NCI-H2227 (cell line): ENCODE measurements around the gene ACER3.
"Not testable (repeated sequence)": the region's sequence is repeated elsewhere in the genome, so short reads cannot be mapped to it uniquely, and the experiment has no call there.

ENCODE experiments used
- DNase-seq: peaks from one replicate; lab custom pipeline; 2025; ENCODE audit not compliant: unreplicated experiment; lab: John Stamatoyannopoulos, UW

Gene ACER3

DNA sequence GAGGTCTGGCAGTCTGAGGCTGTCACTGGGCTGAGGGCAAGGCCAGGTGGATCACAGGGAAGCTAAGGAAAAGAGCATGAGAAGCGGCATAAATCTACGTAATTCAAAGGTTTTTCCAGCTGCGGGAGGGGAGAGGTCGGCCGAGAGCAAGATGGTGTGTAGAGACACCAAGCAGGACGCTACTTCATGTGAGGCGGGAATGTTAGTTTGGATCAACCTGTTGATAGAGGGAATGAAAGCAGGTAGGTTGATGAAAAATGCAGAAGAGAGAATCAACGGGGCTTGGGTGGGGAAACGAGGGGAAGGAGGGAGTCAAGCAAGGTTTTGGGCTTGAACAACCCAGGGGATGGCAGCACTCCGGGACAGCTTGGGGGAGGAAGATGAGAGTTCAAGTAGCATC lies 176.3 kb downstream of the ACER3 start:
- DNase-seq, result no peak

DNA sequence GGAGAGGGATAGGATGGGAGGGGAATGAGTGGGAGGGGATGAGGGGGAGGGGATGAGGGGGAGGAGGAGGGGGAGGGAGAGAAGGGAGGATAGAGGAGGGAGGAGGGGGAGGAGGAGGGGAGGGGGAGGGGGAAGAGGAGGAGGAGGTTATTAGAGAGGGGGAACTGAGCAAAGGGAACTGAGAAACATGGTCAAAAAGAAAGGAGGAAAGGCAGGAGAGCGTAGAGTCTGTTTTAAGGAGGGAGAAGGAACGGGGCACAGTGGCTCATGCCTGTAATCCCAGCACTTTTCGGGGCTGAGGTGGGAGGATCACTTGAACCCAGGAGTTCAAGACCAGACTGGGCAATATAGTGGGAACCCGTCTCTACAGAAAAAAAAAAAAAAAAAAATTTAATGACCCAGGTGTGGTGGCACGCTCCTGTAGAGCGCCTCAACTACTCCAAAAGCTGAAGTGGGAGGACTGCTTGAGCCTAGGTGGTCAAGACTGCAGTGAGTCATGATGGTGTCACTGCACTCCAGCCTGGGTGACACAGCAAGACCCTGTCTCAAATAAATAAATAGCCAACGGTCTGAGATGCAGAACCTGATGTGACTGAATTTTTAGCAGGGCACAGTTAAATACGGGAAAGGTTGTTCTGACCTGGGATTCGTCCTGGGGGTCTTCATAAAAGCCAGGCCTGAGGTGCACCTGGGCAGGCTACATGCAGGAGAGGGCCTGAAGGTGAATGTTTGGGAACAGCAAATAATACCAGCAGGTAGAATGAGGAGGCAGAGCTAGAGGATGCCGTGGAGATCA lies 177.5 kb downstream of the ACER3 start:
- no peak for DNase-seq

DNA sequence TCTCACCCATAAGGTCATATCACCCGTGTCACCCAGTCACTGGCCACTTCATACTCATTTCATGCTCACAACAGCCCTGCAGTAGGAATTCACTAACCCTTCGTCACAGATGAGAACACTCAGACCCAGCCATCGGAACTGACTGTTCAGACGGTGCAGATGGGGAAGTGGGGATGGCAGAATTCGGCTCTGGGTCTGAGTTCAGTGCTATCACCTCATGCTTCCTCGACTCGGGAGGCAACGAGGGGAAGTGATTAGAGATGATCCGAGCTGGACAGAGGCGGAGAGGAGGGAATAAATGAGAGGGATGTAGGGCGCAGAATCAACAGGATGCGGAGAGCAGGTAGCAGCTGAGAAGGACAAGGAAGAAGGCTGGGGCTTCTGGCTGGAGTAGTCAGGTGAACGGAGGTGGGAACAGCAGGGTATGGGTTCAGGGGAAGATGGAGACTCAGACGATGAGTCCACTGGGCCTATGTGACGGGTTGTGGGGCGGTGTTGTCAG lies 178.2 kb downstream of the ACER3 start:
- DNase-seq, result no peak

DNA sequence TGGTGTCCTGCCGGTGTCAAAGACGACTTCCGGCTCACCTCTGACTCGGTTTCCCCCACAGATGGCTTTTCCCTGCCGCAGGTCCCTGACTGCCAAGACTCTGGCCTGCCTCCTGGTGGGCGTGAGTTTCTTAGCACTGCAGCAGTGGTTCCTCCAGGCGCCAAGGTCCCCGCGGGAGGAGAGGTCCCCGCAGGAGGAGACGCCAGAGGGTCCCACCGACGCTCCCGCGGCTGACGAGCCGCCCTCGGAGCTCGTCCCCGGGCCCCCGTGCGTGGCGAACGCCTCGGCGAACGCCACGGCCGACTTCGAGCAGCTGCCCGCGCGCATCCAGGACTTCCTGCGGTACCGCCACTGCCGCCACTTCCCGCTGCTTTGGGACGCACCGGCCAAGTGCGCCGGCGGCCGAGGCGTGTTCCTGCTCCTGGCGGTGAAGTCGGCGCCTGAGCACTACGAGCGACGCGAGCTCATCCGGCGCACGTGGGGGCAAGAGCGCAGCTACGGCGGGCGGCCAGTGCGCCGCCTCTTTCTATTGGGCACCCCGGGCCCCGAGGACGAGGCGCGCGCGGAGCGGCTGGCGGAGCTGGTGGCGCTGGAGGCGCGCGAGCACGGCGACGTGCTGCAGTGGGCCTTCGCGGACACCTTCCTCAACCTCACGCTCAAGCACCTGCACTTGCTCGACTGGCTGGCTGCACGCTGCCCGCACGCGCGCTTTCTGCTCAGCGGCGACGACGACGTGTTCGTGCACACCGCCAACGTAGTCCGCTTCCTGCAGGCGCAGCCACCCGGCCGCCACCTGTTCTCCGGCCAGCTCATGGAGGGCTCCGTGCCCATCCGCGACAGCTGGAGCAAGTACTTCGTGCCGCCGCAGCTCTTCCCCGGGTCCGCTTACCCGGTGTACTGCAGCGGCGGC lies 179.0 kb downstream of the ACER3 start:
- DNase-seq, result no peak

DNA sequence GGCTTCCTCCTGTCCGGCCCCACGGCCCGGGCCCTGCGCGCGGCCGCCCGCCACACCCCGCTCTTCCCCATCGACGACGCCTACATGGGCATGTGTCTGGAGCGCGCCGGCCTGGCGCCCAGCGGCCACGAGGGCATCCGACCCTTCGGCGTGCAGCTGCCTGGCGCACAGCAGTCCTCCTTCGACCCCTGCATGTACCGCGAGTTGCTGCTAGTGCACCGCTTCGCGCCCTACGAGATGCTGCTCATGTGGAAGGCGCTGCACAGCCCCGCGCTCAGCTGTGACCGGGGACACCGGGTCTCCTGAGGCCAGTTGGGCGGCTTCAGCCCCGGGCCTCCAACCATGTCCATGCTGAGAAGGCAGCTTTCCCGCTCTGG lies 179.7 kb downstream of the ACER3 start:
- DNase-seq, result no peak

DNA sequence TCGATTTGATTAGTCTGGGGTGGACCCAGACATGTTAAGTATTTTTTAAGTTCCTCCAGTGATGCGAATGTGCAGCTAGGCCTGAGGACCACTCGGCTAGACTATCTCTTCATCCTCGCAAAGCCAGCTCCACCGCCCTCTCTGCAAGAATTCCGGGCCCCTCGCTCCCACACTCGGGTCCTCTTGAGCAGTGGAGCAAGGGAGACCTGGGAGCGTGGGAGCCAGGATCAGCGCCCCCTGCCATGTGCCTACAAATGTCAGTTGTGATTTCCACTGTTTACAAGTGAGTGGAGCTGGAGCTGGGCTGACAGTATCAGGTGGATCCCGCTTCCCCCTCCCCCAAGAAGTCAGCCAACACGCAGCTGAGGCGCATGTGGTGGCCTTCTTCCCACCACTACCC lies 180.2 kb downstream of the ACER3 start:
- no peak for DNase-seq

DNA sequence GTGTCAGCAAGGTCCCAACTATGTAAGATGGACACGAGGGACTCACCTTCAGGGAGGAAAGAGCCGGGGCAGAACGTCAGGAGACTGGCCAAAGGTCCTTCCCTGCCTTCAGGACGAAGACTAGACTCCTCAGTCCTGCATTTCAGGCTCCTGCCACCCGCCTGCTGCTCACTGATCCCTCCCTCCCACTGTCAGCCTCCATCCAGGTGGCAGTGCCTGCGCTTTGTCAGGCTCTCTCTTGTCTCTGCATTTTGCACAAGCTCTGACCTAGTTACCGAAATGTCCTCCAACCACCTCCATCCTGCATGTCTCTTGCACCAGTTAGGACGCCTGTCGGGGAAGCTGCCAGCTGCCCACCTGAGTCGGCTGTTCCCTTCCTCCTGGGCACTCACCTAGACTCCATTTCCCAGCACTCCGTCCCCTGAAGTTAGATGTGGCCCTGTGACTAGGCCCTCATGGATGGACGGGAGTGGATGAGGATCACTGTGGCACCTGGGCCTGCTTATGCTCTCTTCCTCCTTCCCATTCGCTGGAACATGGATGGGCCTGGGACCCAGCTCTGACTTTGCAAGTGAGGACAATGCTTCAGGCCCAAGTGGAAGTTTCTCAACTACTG lies 181.5 kb downstream of the ACER3 start:
- no peak for DNase-seq

GRCh38 chr11:77044356-77044755 lies 183.6 kb downstream of the ACER3 start:
- no peak for DNase-seq

GRCh38 chr11:77044886-77045285 lies 184.2 kb downstream of the ACER3 start:
- DNase-seq, result no peak

- peak; percentile 69 for DNase-seq
Observed at GRCh38 chr11:77046060-77046501, 185.4 kb downstream of the ACER3 start.

- DNase-seq, result peak; percentile 92
Observed at GRCh38 chr11:77047007-77047927, 186.5 kb downstream of the ACER3 start.

DNA sequence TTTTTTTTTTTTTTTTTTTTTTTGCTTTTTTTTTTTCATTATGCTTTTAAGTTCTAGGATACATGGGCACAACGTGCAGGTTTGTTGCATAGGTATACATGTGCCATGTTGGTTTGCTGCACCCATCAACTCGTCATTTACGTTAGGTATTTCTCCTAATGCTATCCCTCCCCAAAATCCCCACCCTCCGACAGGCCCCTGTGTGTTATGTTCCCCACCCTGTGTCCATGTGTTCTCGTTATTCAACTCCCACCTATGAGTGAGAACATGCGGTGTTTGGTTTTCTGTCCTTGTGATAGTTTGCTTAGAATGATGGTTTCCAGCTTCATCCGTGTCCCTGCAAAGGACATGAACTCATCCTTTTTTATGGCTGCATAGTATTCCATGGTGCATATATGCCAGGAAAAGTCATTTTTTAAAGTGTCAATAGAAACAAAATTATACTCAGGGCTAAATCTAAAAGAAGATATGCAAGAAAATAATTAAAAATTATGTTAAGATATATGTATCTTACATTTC lies 187.3 kb downstream of the ACER3 start:
- DNase-seq, result not testable (repeated sequence)

DNA sequence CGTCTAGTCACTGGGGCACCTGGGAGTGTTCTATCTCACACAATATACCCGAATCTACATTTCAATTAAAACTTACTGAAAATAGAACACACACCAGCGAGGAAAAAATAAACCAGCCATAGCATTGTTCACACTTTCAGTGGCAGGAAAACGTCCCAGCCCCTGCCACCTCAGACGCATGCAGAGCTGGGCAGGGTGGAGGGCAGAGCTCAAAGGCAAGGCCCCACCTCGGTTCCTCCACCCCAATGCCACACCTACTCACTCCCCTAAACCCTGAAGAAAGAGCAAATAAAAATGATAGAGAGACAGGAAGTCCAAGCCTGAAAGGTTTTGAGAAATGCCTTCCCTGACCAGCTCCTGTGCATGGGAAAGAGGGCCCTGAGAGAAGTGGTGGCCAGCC lies 188.3 kb downstream of the ACER3 start:
- no peak for DNase-seq

DNA sequence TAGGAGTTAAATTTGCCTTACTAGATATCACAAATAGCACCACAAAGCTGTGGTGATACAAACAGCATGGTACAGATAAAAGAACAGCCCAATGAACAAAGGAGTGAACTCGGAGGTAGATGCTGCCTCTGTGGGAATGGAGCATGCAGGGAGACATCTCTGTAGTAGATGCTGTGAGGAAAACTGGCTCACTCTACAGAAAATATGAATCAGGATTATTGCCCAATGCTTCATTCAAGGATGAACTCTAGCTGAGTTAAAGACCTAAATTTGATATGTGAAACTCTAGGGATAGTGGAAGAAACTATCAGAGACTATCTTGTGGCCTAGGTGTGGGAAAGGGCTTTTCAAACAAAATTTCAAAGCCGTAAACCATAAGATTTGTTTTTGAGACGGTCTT lies 190.8 kb downstream of the ACER3 start:
- DNase-seq, result no peak

- DNase-seq, result no peak
Observed at GRCh38 chr11:77052518-77052917, 191.8 kb downstream of the ACER3 start.

- no peak for DNase-seq
Observed at GRCh38 chr11:77053217-77054015, 192.7 kb downstream of the ACER3 start.

GRCh38 chr11:77054084-77054483 lies 193.4 kb downstream of the ACER3 start:
- no peak for DNase-seq

GRCh38 chr11:77055101-77055561 lies 194.4 kb downstream of the ACER3 start:
- no peak for DNase-seq

DNA sequence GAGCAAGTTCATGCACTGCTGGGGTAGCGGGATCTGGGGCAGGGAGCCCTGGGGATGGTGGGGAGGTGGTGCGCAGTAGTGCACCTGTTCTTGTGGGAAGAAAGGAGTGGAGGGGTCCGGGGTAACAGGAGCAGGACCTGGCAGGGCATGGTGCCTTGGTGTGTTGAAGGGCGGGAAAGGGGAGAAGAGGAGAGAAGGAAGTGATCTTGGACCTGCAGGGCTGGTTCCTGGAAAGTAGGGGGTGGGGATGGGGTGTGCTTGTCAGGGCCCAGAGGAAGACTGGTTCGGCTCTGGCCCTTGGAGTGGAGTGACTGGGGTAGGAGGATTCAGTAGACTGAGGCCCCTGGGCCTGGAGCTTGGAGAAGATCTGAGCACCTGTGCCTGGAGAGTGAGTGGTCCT lies 195.2 kb downstream of the ACER3 start:
- no peak for DNase-seq
